Measurements from ENCODE around the gene ALK.

ALK gene

GRCh38 chr2:29482867-29483266 is 438.5 kb downstream of the ALK start:
- H3K9me3 ChIP-seq (ENCODE audit: control insufficient read depth, low read length) = no peaks in the 10 kb centered on the region
- H3K27me3 ChIP-seq (replicated peaks; ENCODE audit: control insufficient read depth, insufficient read depth, low read length, poor library complexity, severe bottlenecking) = no peaks in the 10 kb centered on the region
- no peak overlapping the region for H3K27ac ChIP-seq (ENCODE audit: insufficient read depth, low read length, poor library complexity, severe bottlenecking)
- no peaks in the 10 kb centered on the region for H3K4me1 ChIP-seq (ENCODE audit: control insufficient read depth, insufficient read depth, low read length, poor library complexity, severe bottlenecking)
- no peaks in the 10 kb centered on the region for H3K36me3 ChIP-seq (ENCODE audit: control insufficient read depth, insufficient read depth, low read length)
- DNase-seq = no peak
- no peak overlapping the region for H3K4me3 ChIP-seq (ENCODE audit: insufficient read depth, low read depth, low read length, poor library complexity, severe bottlenecking)

- Histone ChIP-seq H3K4me1 (ENCODE audit: control insufficient read depth, insufficient read depth, low read length, poor library complexity, severe bottlenecking) (no peaks in the 10 kb centered on the region), H3K36me3 (ENCODE audit: control insufficient read depth, insufficient read depth, low read length) (no peaks in the 10 kb centered on the region), H3K27me3 (replicated peaks; ENCODE audit: control insufficient read depth, insufficient read depth, low read length, poor library complexity, severe bottlenecking) (no peaks in the 10 kb centered on the region), H3K9me3 (ENCODE audit: control insufficient read depth, low read length) (no peaks in the 10 kb centered on the region), H3K4me3 (ENCODE audit: insufficient read depth, low read depth, low read length, poor library complexity, severe bottlenecking) (no peak overlapping the region), H3K27ac (ENCODE audit: insufficient read depth, low read length, poor library complexity, severe bottlenecking) (no peak overlapping the region)
- DNase-seq = no peak
Measured at GRCh38 chr2:29482348-29482747, 439.0 kb downstream of the ALK start.

GRCh38 chr2:29481313-29481712 is 440.1 kb downstream of the ALK start:
- no peak for DNase-seq
- Histone ChIP-seq H3K27me3 (replicated peaks; ENCODE audit: control insufficient read depth, insufficient read depth, low read length, poor library complexity, severe bottlenecking) (no peaks in the 10 kb centered on the region), H3K4me3 (ENCODE audit: insufficient read depth, low read depth, low read length, poor library complexity, severe bottlenecking) (no peak overlapping the region), H3K27ac (ENCODE audit: insufficient read depth, low read length, poor library complexity, severe bottlenecking) (no peak overlapping the region), H3K36me3 (ENCODE audit: control insufficient read depth, insufficient read depth, low read length) (no peaks in the 10 kb centered on the region), H3K4me1 (ENCODE audit: control insufficient read depth, insufficient read depth, low read length, poor library complexity, severe bottlenecking) (no peaks in the 10 kb centered on the region), H3K9me3 (ENCODE audit: control insufficient read depth, low read length) (no peaks in the 10 kb centered on the region)

- Histone ChIP-seq H3K36me3 (ENCODE audit: control insufficient read depth, insufficient read depth, low read length) (no peaks in the 10 kb centered on the region), H3K9me3 (ENCODE audit: control insufficient read depth, low read length) (no peaks in the 10 kb centered on the region), H3K4me3 (ENCODE audit: insufficient read depth, low read depth, low read length, poor library complexity, severe bottlenecking) (no peak overlapping the region), H3K27me3 (replicated peaks; ENCODE audit: control insufficient read depth, insufficient read depth, low read length, poor library complexity, severe bottlenecking) (no peaks in the 10 kb centered on the region), H3K4me1 (ENCODE audit: control insufficient read depth, insufficient read depth, low read length, poor library complexity, severe bottlenecking) (no peaks in the 10 kb centered on the region), H3K27ac (ENCODE audit: insufficient read depth, low read length, poor library complexity, severe bottlenecking) (no peak overlapping the region)
- DNase-seq = no peak
Measured at GRCh38 chr2:29480426-29480825, 441.0 kb downstream of the ALK start.

- no peak for DNase-seq
- Histone ChIP-seq H3K27ac (ENCODE audit: insufficient read depth, low read length, poor library complexity, severe bottlenecking) (no peak overlapping the region), H3K27me3 (replicated peaks; ENCODE audit: control insufficient read depth, insufficient read depth, low read length, poor library complexity, severe bottlenecking) (no peaks in the 10 kb centered on the region)
Measured at GRCh38 chr2:29479401-29479800, 442.0 kb downstream of the ALK start.

GRCh38 chr2:29478641-29479040 is 442.7 kb downstream of the ALK start:
- Histone ChIP-seq H3K4me1 (ENCODE audit: control insufficient read depth, insufficient read depth, low read length, poor library complexity, severe bottlenecking) (no peaks in the 10 kb centered on the region), H3K27ac (ENCODE audit: insufficient read depth, low read length, poor library complexity, severe bottlenecking) (no peak overlapping the region), H3K36me3 (ENCODE audit: control insufficient read depth, insufficient read depth, low read length) (no peaks in the 10 kb centered on the region), H3K9me3 (ENCODE audit: control insufficient read depth, low read length) (no peaks in the 10 kb centered on the region), H3K4me3 (ENCODE audit: insufficient read depth, low read depth, low read length, poor library complexity, severe bottlenecking) (no peak overlapping the region), H3K27me3 (replicated peaks; ENCODE audit: control insufficient read depth, insufficient read depth, low read length, poor library complexity, severe bottlenecking) (no peaks in the 10 kb centered on the region)
- DNase-seq = no peak

More at GRCh38 chr2:29479401-29479800, 442.0 kb downstream of the ALK start:
- no peaks in the 10 kb centered on the region for H3K4me1 ChIP-seq (ENCODE audit: control insufficient read depth, insufficient read depth, low read length, poor library complexity, severe bottlenecking)
- no peaks in the 10 kb centered on the region for H3K36me3 ChIP-seq (ENCODE audit: control insufficient read depth, insufficient read depth, low read length)
- H3K9me3 ChIP-seq (ENCODE audit: control insufficient read depth, low read length) = no peaks in the 10 kb centered on the region
- H3K4me3 ChIP-seq (ENCODE audit: insufficient read depth, low read depth, low read length, poor library complexity, severe bottlenecking) = no peak overlapping the region

GRCh38 chr2:29477186-29477585 is 444.2 kb downstream of the ALK start:
- DNase-seq = no peak
- no peaks in the 10 kb centered on the region for H3K9me3 ChIP-seq (ENCODE audit: control insufficient read depth, low read length)
- no peaks in the 10 kb centered on the region for H3K4me1 ChIP-seq (ENCODE audit: control insufficient read depth, insufficient read depth, low read length, poor library complexity, severe bottlenecking)
- no peaks in the 10 kb centered on the region for H3K27me3 ChIP-seq (replicated peaks; ENCODE audit: control insufficient read depth, insufficient read depth, low read length, poor library complexity, severe bottlenecking)
- no peak overlapping the region for H3K4me3 ChIP-seq (ENCODE audit: insufficient read depth, low read depth, low read length, poor library complexity, severe bottlenecking)
- H3K27ac ChIP-seq (ENCODE audit: insufficient read depth, low read length, poor library complexity, severe bottlenecking) = no peak overlapping the region
- H3K36me3 ChIP-seq (ENCODE audit: control insufficient read depth, insufficient read depth, low read length) = no peaks in the 10 kb centered on the region

- H3K36me3 ChIP-seq (ENCODE audit: control insufficient read depth, insufficient read depth, low read length) = no peaks in the 10 kb centered on the region
- no peaks in the 10 kb centered on the region for H3K4me1 ChIP-seq (ENCODE audit: control insufficient read depth, insufficient read depth, low read length, poor library complexity, severe bottlenecking)
- H3K27me3 ChIP-seq (replicated peaks; ENCODE audit: control insufficient read depth, insufficient read depth, low read length, poor library complexity, severe bottlenecking) = no peaks in the 10 kb centered on the region
- DNase-seq = no peak
- H3K4me3 ChIP-seq (ENCODE audit: insufficient read depth, low read depth, low read length, poor library complexity, severe bottlenecking) = no peak overlapping the region
- no peaks in the 10 kb centered on the region for H3K9me3 ChIP-seq (ENCODE audit: control insufficient read depth, low read length)
- no peak overlapping the region for H3K27ac ChIP-seq (ENCODE audit: insufficient read depth, low read length, poor library complexity, severe bottlenecking)
Measured at GRCh38 chr2:29475499-29475898, 445.9 kb downstream of the ALK start.

GRCh38 chr2:29469961-29470360 is 451.4 kb downstream of the ALK start:
- no peaks in the 10 kb centered on the region for H3K27me3 ChIP-seq (replicated peaks; ENCODE audit: control insufficient read depth, insufficient read depth, low read length, poor library complexity, severe bottlenecking)
- H3K27ac ChIP-seq (ENCODE audit: insufficient read depth, low read length, poor library complexity, severe bottlenecking) = no peak overlapping the region
- H3K36me3 ChIP-seq (ENCODE audit: control insufficient read depth, insufficient read depth, low read length) = no peaks in the 10 kb centered on the region
- H3K4me1 ChIP-seq (ENCODE audit: control insufficient read depth, insufficient read depth, low read length, poor library complexity, severe bottlenecking) = no peaks in the 10 kb centered on the region
- no peak for DNase-seq
- H3K4me3 ChIP-seq (ENCODE audit: insufficient read depth, low read depth, low read length, poor library complexity, severe bottlenecking) = no peak overlapping the region
- H3K9me3 ChIP-seq (ENCODE audit: control insufficient read depth, low read length) = no peaks in the 10 kb centered on the region

- no peaks in the 10 kb centered on the region for H3K36me3 ChIP-seq (ENCODE audit: control insufficient read depth, insufficient read depth, low read length)
- H3K4me1 ChIP-seq (ENCODE audit: control insufficient read depth, insufficient read depth, low read length, poor library complexity, severe bottlenecking) = no peaks in the 10 kb centered on the region
- no peak overlapping the region for H3K4me3 ChIP-seq (ENCODE audit: insufficient read depth, low read depth, low read length, poor library complexity, severe bottlenecking)
- no peak for DNase-seq
- no peak overlapping the region for H3K27ac ChIP-seq (ENCODE audit: insufficient read depth, low read length, poor library complexity, severe bottlenecking)
- H3K9me3 ChIP-seq (ENCODE audit: control insufficient read depth, low read length) = no peaks in the 10 kb centered on the region
- no peaks in the 10 kb centered on the region for H3K27me3 ChIP-seq (replicated peaks; ENCODE audit: control insufficient read depth, insufficient read depth, low read length, poor library complexity, severe bottlenecking)
Measured at GRCh38 chr2:29469516-29469915, 451.9 kb downstream of the ALK start.

Measured in effector memory CD4-positive, alpha-beta T cell (primary cell).